Measurements from ENCODE around the gene ILKAP. TPM values are rescaled to one million over a fixed set of nuclear protein-coding genes. Genes with fewer than 3 reads are reported as not detected.

ILKAP gene
- total RNA-seq, result 10 to 100 TPM; 53.2 to 55.5 TPM

GRCh38 chr2:238203094-238203972, at the start of gene ILKAP:
Gene ILKAP, minus strand, starts transcription at chr2:238203695. Its CDS starts 142 bp downstream, at chr2:238203553.
- peaks cover 0 to 2% of the 10 kb centered on the region in 2 donors for H3K36me3 Mint-ChIP-seq (ENCODE audit: insufficient read depth in 2 of 2)
- H3K27me3 Mint-ChIP-seq (ENCODE audit: low read depth), result no peaks in the 10 kb centered on the region
- H3K4me1 Mint-ChIP-seq (ENCODE audit: low read depth), result peaks cover 48% of the 10 kb centered on the region
- peak within 1 kb of the TSS; percentile 83 for H3K27ac Mint-ChIP-seq
- DNase-seq, result peak; percentile 92 to 94
- H3K9me3 Mint-ChIP-seq, result no peaks in the 10 kb centered on the region
- peak; percentile 98 for ATAC-seq (replicated peaks in 1 of 2)
- peak within 1 kb of the TSS; percentile 86 to 94 for H3K4me3 Mint-ChIP-seq

- no peaks in the 10 kb centered on the region for H3K36me3 Mint-ChIP-seq (ENCODE audit: insufficient read depth in 2 of 2)
- H3K4me1 Mint-ChIP-seq (ENCODE audit: low read depth), result no peaks in the 10 kb centered on the region
- no peaks in the 10 kb centered on the region for H3K27me3 Mint-ChIP-seq (ENCODE audit: low read depth)
- H3K4me3 Mint-ChIP-seq, result no peak overlapping the region
- DNase-seq, result no peak
- no peaks in the 10 kb centered on the region for H3K9me3 Mint-ChIP-seq
- H3K27ac Mint-ChIP-seq, result no peak overlapping the region
- ATAC-seq (replicated peaks in 1 of 2), result no peak
Measured at GRCh38 chr2:238252766-238253630, 49.5 kb upstream of the ILKAP start.

- DNase-seq, result no peak
Measured at GRCh38 chr2:238251986-238252385, 48.5 kb upstream of the ILKAP start.

GRCh38 chr2:238251331-238251730, 47.8 kb upstream of the ILKAP start:
- no peak overlapping the region for H3K27ac Mint-ChIP-seq
- H3K36me3 Mint-ChIP-seq (ENCODE audit: insufficient read depth in 2 of 2), result no peaks in the 10 kb centered on the region
- no peak overlapping the region for H3K4me3 Mint-ChIP-seq
- ATAC-seq (replicated peaks in 1 of 2) (no peak), DNase-seq (no peak)
- H3K9me3 Mint-ChIP-seq, result no peaks in the 10 kb centered on the region
- no peaks in the 10 kb centered on the region for H3K27me3 Mint-ChIP-seq (ENCODE audit: low read depth)
- no peaks in the 10 kb centered on the region for H3K4me1 Mint-ChIP-seq (ENCODE audit: low read depth)

More at GRCh38 chr2:238251986-238252385, 48.5 kb upstream of the ILKAP start:
- no peaks in the 10 kb centered on the region for H3K27me3 Mint-ChIP-seq (ENCODE audit: low read depth)
- no peak overlapping the region for H3K4me3 Mint-ChIP-seq
- H3K36me3 Mint-ChIP-seq (ENCODE audit: insufficient read depth in 2 of 2), result no peaks in the 10 kb centered on the region
- H3K27ac Mint-ChIP-seq, result no peak overlapping the region
- H3K4me1 Mint-ChIP-seq (ENCODE audit: low read depth), result no peaks in the 10 kb centered on the region
- no peaks in the 10 kb centered on the region for H3K9me3 Mint-ChIP-seq
- ATAC-seq (replicated peaks in 1 of 2), result no peak

DNA sequence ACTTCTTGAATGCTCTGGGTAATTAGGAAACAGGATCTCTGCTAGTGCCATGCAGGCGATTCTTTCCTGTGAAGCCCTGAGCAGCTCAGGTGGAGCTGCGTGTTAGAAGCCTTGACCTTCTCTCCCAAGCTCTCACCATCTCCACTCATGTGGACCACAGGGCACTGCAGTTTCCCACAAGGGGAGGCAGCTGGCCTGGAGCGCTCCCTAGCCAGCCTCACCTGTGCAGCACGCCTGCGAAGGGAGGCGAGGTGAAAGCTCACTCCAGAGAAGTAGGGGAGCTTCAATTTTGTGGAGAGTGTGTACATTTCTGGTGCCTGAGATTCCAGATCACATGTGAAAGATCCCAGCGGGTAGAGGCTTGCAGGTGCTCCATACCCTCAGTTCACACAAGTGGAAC, 47.4 kb upstream of the ILKAP start:
- H3K4me3 Mint-ChIP-seq, result no peak overlapping the region
- H3K9me3 Mint-ChIP-seq, result no peaks in the 10 kb centered on the region
- DNase-seq (no peak), ATAC-seq (replicated peaks in 1 of 2) (no peak)
- H3K27me3 Mint-ChIP-seq (ENCODE audit: low read depth), result no peaks in the 10 kb centered on the region
- no peaks in the 10 kb centered on the region for H3K36me3 Mint-ChIP-seq (ENCODE audit: insufficient read depth in 2 of 2)
- no peaks in the 10 kb centered on the region for H3K4me1 Mint-ChIP-seq (ENCODE audit: low read depth)
- no peak overlapping the region for H3K27ac Mint-ChIP-seq

DNA sequence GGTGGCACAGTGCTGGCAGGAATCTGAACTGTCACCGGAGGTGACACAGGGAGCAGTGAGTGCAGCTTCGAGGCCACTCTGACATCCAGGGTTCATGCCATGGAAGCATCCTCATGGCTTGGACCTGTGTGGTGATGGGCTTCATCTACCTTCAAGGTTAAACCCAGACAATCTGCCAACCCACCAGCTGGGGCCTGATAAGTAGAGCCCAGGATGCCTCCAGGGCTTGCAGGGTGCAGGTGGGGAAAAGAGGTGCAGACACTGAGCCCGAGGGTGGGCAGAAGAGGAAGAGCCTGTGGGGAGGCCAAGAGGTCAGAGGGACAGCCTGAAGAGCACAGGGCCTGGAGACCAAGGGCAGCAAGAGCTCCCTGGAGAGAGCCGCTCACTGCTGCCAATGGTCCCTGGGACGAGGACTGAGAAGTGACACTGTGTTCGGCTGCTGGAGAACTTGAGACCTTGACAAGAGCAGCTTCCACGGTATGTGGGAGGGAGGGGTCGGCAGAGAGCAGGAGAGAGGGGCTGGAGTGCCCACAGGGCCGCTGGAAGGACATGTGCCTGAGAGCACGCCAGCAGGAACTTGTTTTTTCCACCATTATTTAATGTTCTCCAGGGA, 44.5 kb upstream of the ILKAP start:
- H3K4me3 Mint-ChIP-seq, result no peak overlapping the region
- no peaks in the 10 kb centered on the region for H3K27me3 Mint-ChIP-seq (ENCODE audit: low read depth)
- DNase-seq (no peak), ATAC-seq (replicated peaks in 1 of 2) (no peak)
- H3K36me3 Mint-ChIP-seq (ENCODE audit: insufficient read depth in 2 of 2), result no peaks in the 10 kb centered on the region
- H3K9me3 Mint-ChIP-seq, result no peaks in the 10 kb centered on the region
- H3K27ac Mint-ChIP-seq, result no peak overlapping the region
- no peaks in the 10 kb centered on the region for H3K4me1 Mint-ChIP-seq (ENCODE audit: low read depth)

DNA sequence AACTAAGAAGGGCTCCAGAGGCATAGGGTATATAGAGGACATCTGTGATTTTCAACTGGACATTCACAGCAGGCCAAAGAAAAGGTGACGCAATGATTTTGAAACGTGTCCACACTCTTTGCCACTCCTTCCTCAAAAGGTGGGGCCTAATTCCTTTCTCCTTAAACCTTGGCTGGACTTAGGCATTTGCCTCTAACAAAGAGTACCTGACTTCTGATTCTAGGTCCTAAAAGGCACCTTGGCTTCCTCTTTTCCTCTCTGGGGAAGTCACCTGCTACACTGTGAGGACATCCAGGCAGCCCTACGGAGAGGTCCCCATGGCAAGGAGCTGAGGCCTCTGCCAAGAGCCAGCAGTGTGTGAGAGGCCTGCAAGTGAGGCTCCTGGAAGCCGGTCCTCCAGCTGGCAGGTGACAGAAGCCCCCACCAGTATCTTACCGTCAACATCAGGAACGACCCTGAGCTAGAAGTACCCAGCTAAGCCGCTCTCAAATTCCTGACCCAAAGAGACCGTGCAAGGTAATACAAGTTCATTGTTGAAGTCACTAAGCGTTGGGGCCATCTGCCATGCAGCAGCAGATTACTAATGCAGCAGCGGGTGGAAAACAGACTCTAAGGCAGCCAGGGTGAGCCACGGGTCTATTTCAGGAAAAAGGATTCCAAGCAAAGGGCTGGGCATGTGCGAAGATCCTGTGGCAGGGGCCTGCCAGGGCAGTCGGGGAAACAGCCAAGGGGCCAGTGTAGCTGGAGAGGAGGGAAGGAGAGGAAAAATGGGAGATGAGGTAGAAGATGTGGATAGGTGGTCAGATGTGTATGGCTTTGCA, 43.7 kb upstream of the ILKAP start:
- Mint-ChIP-seq H3K27me3 (ENCODE audit: low read depth) (no peaks in the 10 kb centered on the region), H3K4me1 (ENCODE audit: low read depth) (no peaks in the 10 kb centered on the region), H3K4me3 (no peak overlapping the region), H3K36me3 (ENCODE audit: insufficient read depth in 2 of 2) (no peaks in the 10 kb centered on the region), H3K9me3 (no peaks in the 10 kb centered on the region), H3K27ac (no peak overlapping the region)
- no peak for DNase-seq
- no peak for ATAC-seq (replicated peaks in 1 of 2)

GRCh38 chr2:238244151-238244550, 40.7 kb upstream of the ILKAP start:
- Mint-ChIP-seq H3K27me3 (ENCODE audit: low read depth) (peaks cover 11% of the 10 kb centered on the region), H3K36me3 (ENCODE audit: insufficient read depth in 2 of 2) (peaks cover 0 to 2% of the 10 kb centered on the region in 2 donors), H3K4me3 (no peak overlapping the region), H3K27ac (no peak overlapping the region), H3K4me1 (ENCODE audit: low read depth) (no peaks in the 10 kb centered on the region), H3K9me3 (no peaks in the 10 kb centered on the region)
- no peak for DNase-seq
- ATAC-seq (replicated peaks in 1 of 2), result no peak

DNA sequence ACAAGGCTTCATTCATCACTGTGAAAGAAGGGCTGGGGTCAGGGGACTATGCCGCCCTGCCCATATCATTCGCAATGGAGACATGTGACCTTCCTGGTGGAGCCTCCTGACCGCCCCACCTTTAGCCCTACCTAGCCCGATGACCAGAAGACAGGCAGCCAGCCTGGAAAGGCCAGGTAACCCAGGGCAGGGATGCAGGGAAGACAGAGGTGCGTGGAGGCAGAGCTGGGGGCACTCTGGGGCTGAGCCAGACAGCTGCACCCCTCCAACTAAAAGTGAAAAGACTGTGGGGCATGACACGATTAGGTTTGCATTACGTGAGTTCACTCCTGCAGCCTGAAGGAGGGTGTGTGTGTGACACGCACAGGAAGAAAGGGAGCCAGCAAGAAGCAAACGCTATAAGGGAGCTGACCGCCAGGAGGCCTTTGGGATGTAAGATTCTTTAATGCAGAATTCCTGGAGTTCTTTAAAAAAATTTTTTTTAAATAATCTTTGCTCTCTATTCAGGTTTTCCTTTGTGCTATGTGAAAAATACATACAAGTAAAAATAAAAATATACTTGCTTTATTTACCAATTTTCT, 40.1 kb upstream of the ILKAP start:
- Mint-ChIP-seq H3K27me3 (ENCODE audit: low read depth) (peaks cover 11% of the 10 kb centered on the region), H3K36me3 (ENCODE audit: insufficient read depth in 2 of 2) (peaks cover 0 to 2% of the 10 kb centered on the region in 2 donors), H3K27ac (no peak overlapping the region), H3K4me3 (no peak overlapping the region), H3K4me1 (ENCODE audit: low read depth) (no peaks in the 10 kb centered on the region), H3K9me3 (no peaks in the 10 kb centered on the region)
- DNase-seq (no peak), ATAC-seq (replicated peaks in 1 of 2) (no peak)

- Mint-ChIP-seq H3K4me3 (no peak overlapping the region), H3K4me1 (ENCODE audit: low read depth) (no peaks in the 10 kb centered on the region), H3K9me3 (no peaks in the 10 kb centered on the region), H3K36me3 (ENCODE audit: insufficient read depth in 2 of 2) (peaks cover 0 to 2% of the 10 kb centered on the region in 2 donors), H3K27ac (no peak overlapping the region), H3K27me3 (ENCODE audit: low read depth) (peaks cover 11% of the 10 kb centered on the region)
- no peak for DNase-seq
- no peak for ATAC-seq (replicated peaks in 1 of 2)
Measured at GRCh38 chr2:238242731-238243495, 39.4 kb upstream of the ILKAP start.

- Mint-ChIP-seq H3K4me1 (ENCODE audit: low read depth) (no peaks in the 10 kb centered on the region), H3K27me3 (ENCODE audit: low read depth) (peaks cover 11% of the 10 kb centered on the region), H3K27ac (peak overlapping the region; percentile 18), H3K4me3 (peak overlapping the region; percentile 34 to 64), H3K36me3 (ENCODE audit: insufficient read depth in 2 of 2) (peaks cover 0 to 2% of the 10 kb centered on the region in 2 donors), H3K9me3 (no peaks in the 10 kb centered on the region)
- no peak for DNase-seq
- no peak for ATAC-seq (replicated peaks in 1 of 2)
Measured at GRCh38 chr2:238241970-238242369, 38.5 kb upstream of the ILKAP start.
